ENCODE results near the gene AIG1. TPM values are rescaled to one million over a fixed set of nuclear protein-coding genes. Genes with fewer than 3 reads are reported as not detected.

AIG1 gene
- total RNA-seq, 1 donor, result 70.9 TPM

DNA sequence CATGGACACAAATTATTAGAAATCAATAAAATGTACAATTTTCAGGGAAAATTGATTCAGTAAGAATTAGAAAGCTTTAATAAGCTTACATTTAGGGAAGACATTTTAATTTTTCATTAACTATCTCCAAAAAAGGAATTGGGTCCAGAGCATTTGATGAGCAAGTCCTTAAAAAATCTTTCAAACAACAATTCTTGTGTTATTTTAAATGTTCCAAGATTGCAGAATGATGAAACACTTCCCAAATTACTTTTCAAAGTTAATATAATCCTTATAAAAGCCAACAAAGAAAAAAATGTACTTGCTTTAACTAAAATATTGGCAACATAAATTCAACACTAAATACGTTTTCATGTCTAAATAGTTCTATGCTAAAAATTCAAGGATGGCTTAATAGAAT is 287.8 kb downstream of the AIG1 start:
- H3K4me3 ChIP-seq (ENCODE audit: insufficient read depth, low read length), result no peak overlapping the region
- DNase-seq (ENCODE audit: insufficient read length, low spot score, missing footprints), result no peak
- H3K36me3 ChIP-seq (ENCODE audit: insufficient read depth, low read length), result no peaks in the 10 kb centered on the region
- H3K27ac ChIP-seq (ENCODE audit: low read depth, low read length), result peak overlapping the region; percentile 54
- TF ChIP-seq, protein P1, sequence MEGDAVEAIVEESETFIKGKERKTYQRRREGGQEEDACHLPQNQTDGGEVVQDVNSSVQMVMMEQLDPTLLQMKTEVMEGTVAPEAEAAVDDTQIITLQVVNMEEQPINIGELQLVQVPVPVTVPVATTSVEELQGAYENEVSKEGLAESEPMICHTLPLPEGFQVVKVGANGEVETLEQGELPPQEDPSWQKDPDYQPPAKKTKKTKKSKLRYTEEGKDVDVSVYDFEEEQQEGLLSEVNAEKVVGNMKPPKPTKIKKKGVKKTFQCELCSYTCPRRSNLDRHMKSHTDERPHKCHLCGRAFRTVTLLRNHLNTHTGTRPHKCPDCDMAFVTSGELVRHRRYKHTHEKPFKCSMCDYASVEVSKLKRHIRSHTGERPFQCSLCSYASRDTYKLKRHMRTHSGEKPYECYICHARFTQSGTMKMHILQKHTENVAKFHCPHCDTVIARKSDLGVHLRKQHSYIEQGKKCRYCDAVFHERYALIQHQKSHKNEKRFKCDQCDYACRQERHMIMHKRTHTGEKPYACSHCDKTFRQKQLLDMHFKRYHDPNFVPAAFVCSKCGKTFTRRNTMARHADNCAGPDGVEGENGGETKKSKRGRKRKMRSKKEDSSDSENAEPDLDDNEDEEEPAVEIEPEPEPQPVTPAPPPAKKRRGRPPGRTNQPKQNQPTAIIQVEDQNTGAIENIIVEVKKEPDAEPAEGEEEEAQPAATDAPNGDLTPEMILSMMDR (IDR thresholded peaks at IDR 0.05; ENCODE audit: extremely low read depth, low read depth, low read length), result no peak
- no peaks in the 10 kb centered on the region for H3K9me3 ChIP-seq (ENCODE audit: low read depth, low read length)
- peak overlapping the region; percentile 23 for H3K4me2 ChIP-seq (ENCODE audit: insufficient read depth, low read length)
- H3K4me1 ChIP-seq (ENCODE audit: insufficient read depth, low read length), result peaks cover 13% of the 10 kb centered on the region
- H4K20me1 ChIP-seq (ENCODE audit: insufficient read depth, low read length), result no peaks in the 10 kb centered on the region
- H2AFZ ChIP-seq (ENCODE audit: low read length), result peak overlapping the region; percentile 10
- H3K27me3 ChIP-seq (ENCODE audit: insufficient read depth, low read length), result no peaks in the 10 kb centered on the region
- no peaks in the 10 kb centered on the region for H3K79me2 ChIP-seq (ENCODE audit: insufficient read depth, low read length)

DNA sequence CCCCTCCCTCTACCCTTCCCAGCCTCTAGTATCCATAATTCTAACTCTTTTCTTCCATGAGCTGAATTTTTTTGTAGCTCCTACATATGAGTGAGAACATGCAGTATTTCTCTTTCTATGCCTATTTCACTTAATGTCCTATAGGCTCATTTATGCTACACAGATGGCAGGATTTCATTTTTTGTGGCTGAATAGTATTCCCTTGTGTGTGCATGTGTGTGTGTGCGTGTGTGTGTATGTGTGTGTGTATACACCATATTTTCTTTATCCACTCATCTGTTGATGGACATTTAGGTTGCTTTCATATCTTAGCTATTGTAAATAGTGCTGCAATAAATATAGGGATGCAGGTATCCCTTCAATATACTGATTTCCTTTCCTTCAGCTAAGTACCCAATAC is 288.8 kb downstream of the AIG1 start:
- Histone ChIP-seq H3K79me2 (ENCODE audit: insufficient read depth, low read length) (no peaks in the 10 kb centered on the region), H2AFZ (ENCODE audit: low read length) (no peak overlapping the region), H3K9me3 (ENCODE audit: low read depth, low read length) (no peaks in the 10 kb centered on the region), H4K20me1 (ENCODE audit: insufficient read depth, low read length) (no peaks in the 10 kb centered on the region), H3K27me3 (ENCODE audit: insufficient read depth, low read length) (no peaks in the 10 kb centered on the region), H3K4me1 (ENCODE audit: insufficient read depth, low read length) (peaks cover 13% of the 10 kb centered on the region), H3K36me3 (ENCODE audit: insufficient read depth, low read length) (no peaks in the 10 kb centered on the region), H3K4me2 (ENCODE audit: insufficient read depth, low read length) (no peak overlapping the region), H3K27ac (ENCODE audit: low read depth, low read length) (no peak overlapping the region), H3K4me3 (ENCODE audit: insufficient read depth, low read length) (no peak overlapping the region)
- no peak for DNase-seq (ENCODE audit: insufficient read length, low spot score, missing footprints)
- TF ChIP-seq, protein P1 (IDR thresholded peaks at IDR 0.05; ENCODE audit: extremely low read depth, low read depth, low read length), result no peak

- Histone ChIP-seq H3K27me3 (ENCODE audit: insufficient read depth, low read length) (no peaks in the 10 kb centered on the region), H3K27ac (ENCODE audit: low read depth, low read length) (no peak overlapping the region), H3K4me1 (ENCODE audit: insufficient read depth, low read length) (no peaks in the 10 kb centered on the region), H3K36me3 (ENCODE audit: insufficient read depth, low read length) (no peaks in the 10 kb centered on the region), H3K4me3 (ENCODE audit: insufficient read depth, low read length) (no peak overlapping the region), H3K9me3 (ENCODE audit: low read depth, low read length) (peaks cover 2% of the 10 kb centered on the region), H4K20me1 (ENCODE audit: insufficient read depth, low read length) (no peaks in the 10 kb centered on the region), H3K4me2 (ENCODE audit: insufficient read depth, low read length) (no peak overlapping the region), H3K79me2 (ENCODE audit: insufficient read depth, low read length) (no peaks in the 10 kb centered on the region), H2AFZ (ENCODE audit: low read length) (no peak overlapping the region)
- TF ChIP-seq, protein P1 (IDR thresholded peaks at IDR 0.05; ENCODE audit: extremely low read depth, low read depth, low read length), result no peak
- no peak for DNase-seq (ENCODE audit: insufficient read length, low spot score, missing footprints)
Observed at GRCh38 chr6:143356101-143356880, 295.6 kb downstream of the AIG1 start.

- Histone ChIP-seq H3K9me3 (ENCODE audit: low read depth, low read length) (peaks cover 2% of the 10 kb centered on the region), H3K4me3 (ENCODE audit: insufficient read depth, low read length) (no peak overlapping the region), H3K79me2 (ENCODE audit: insufficient read depth, low read length) (no peaks in the 10 kb centered on the region), H3K4me2 (ENCODE audit: insufficient read depth, low read length) (no peak overlapping the region), H3K36me3 (ENCODE audit: insufficient read depth, low read length) (no peaks in the 10 kb centered on the region), H2AFZ (ENCODE audit: low read length) (no peak overlapping the region), H4K20me1 (ENCODE audit: insufficient read depth, low read length) (no peaks in the 10 kb centered on the region), H3K27ac (ENCODE audit: low read depth, low read length) (no peak overlapping the region), H3K4me1 (ENCODE audit: insufficient read depth, low read length) (no peaks in the 10 kb centered on the region), H3K27me3 (ENCODE audit: insufficient read depth, low read length) (no peaks in the 10 kb centered on the region)
- TF ChIP-seq, protein P1 (IDR thresholded peaks at IDR 0.05; ENCODE audit: extremely low read depth, low read depth, low read length), result no peak
- DNase-seq (ENCODE audit: insufficient read length, low spot score, missing footprints), result no peak
Observed at GRCh38 chr6:143357152-143357551, 296.5 kb downstream of the AIG1 start.
